Stimulated activated CD4-positive, alpha-beta T cell treated with anti-CD3 and anti-CD28 coated beads, Interleukin-1b, Interleukin-23, amount 100 ng/mL, for 24 hours (primary cell): ENCODE data around the gene INPP4B.
"Not testable (repeated sequence)": the region's sequence is repeated elsewhere in the genome, so short reads cannot be mapped to it uniquely, and the experiment has no call there.

Experiments
- DNase-seq, 4 experiments: peaks; one replicate each; pipeline ENCODE4 v3.0.0-alpha.2; 2020; ENCODE audit warnings: low read depth in 4 of 4, low spot score in 1 of 4

Gene INPP4B

DNA sequence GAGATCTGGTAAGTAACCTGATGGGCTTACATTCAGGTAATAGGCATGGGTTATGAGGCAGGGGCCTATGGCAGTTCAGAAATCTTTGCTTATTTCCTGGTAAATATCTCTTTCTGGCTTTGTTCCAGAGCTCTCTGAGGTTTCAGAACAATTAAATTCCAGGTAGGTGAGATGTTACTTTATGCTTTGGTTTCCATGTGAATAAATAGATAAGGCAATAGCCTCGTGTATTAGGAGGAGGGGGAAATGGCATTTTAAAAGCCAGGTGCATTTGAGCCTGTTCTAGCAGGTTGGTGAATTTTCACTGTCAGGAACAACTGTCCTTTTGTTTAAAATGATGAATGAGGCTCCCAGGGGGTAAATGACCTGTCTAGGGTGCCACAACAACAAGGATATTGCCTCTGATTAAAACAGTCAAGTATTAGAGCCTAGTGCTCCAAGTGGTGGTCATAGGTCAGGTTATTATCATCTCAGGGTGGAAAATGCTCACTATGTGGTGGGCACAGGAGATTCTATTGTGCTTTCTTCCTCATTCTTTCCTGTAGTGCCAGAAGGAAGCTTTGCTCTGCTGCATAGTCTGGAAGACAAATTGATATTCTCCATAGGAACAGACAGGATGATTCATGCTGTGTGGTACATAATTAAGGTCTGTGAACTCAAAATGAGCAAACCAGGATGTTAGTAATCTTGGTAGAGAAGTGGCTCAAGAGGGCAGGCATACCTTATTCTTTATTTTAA is 296.2 kb downstream of the INPP4B start:
- DNase-seq = no peak

DNA sequence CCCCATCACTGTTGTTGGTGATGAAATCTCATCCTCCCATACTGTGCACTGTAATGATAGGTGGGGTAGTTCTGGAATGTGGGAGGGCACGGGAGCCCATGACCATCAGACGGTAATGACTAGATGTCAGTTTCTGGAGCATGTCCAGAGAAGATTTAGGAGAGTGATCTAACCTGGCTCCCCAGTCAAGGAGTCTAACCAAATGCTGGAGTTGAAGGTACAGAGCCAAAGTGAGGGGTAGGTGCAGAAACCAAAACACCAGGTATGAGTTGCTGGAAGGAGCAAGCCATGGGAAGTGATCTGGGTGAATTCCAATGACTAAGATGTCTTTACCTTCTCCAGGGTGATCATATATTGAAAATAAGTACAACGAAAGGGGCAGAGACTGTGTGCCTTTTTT is 296.9 kb downstream of the INPP4B start:
- DNase-seq = no peak

DNA sequence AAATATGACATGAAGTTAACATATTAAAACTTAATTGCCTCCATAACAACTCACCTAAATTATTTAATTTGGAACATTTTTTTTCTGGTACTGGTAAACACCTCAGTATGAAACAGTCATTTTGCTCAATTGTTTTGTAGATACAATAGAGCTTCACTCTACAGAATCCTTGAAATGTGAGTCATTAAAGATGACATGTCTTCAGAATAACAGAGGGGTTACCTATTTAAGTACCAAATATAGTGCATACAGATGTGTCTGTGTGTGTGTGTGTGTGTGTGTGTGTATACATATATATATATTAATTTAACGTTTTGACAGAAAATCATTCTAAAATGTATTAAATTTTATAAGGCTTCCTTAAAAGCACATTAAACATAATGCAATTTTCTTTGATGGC is 297.6 kb downstream of the INPP4B start:
- no peak for DNase-seq

DNA sequence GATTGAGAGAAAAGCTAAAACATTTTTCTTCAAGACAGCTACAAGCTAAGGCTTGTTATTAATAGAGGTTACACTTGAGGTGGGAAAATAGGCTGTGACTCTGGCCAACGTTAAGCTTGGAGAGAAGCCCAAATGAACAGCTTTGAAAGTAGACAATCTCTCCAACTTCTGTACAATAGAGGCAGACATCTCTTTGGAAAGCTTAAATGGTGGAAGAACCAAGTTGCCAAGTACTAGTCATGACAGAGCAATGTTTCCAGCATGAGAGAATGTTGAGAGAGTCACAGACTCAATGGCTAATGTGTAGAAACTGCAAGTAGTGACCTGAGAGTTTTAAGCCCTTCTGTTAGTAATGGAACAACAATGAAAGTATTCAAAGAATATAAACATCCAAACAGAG is 298.1 kb downstream of the INPP4B start:
- no peak for DNase-seq

DNA sequence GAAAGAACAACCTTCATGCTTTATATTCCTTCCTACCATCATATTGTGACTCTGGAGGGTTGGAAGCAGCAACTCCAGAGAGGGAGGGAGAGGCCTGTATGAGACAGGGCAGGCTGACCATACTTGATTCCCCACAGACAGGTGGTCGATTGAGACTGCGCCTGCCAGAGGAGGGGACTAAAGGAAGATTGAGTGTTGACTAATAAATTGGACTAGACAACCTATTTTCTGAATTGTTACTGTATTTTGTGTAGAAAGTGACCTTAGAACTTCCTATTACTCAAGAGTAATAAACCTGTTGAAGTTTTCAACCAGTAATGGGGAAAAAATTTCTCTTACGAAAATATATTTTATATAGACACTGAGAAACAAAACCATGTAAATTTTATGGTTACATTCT is 301.5 kb downstream of the INPP4B start:
- DNase-seq = no peak

DNA sequence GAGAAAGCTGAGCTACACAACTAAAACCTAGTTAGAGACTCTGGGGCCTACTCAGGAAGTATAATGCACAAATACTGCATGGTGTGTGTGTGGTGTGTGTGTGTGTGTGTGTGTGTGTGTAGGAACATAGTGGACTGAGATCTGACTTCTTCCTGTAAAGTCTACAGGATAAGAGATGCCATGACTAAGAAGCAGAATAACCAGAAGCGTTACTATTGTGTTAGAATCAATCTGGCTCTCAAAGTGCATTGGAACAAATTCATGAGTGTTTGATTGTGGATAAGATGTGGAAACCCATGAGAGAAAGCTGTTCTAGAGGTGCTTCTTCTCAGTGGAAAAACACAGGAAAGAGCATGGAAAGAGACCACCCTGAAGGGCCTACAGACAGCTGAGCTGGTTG is 302.1 kb downstream of the INPP4B start:
- no peak for DNase-seq

DNA sequence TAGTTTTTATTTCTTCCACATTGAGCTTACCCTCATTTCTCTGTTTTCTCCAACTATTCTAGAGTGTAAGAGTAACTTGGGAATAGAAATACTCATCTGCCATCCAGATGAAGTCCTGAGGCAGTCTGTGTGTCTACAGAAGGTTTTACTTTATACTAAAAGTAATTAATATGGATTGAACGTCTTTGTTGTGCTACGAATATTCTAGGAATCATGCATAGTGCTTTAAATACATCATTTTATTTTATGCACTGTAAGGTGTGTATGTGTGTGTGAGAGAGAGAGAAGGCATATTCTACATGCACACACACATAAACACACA is 305.7 kb downstream of the INPP4B start:
- DNase-seq = no peak

DNA sequence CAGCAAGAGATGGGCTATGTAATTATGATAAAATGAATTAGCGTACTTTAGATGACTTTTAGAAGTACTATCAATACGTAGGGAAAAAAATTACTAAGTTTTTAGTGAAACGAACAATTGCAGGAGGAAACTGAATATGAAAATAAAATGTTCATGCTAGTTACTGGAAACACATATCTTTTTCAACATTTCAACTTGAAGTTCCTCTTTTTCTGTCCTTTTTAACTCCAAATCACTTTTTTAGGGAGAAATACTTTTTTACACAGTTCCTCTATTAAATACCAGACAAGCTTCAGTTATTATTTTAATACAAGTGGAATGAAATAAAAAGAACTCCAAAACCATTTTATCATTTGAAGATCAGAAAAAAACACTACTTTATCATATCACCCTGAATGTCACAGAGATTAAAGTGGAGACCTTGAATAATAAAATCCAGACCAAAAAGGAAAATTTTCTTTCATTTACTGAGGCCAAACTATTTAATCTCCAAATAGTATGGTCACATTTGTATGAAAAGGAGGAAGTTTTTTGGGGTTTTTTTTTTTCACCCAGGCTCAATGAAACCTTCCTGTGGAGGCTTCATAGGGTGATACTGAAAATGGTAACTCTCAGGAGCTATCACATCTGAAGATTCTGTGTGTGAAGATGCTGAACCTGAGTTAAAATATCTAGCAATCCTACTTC is 306.2 kb downstream of the INPP4B start:
- DNase-seq = no peak

DNA sequence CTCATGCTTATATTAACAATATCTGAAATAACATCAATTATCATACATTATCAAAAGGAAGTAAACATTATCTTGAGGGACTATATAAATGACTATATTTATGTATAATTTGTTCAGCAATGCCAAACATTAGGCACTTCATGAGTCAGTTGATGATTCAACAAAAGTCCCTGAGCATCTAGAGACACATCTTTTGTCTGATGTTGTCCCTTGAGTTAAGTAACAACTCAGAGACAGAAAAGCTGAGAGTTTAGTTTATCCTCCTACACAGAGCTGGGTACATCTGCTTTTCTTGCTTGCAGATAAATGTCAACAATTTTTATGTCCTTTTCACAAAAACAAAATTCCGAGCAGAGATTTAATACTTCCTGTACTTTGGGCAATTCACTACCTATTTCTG is 311.1 kb downstream of the INPP4B start:
- DNase-seq = no peak

DNA sequence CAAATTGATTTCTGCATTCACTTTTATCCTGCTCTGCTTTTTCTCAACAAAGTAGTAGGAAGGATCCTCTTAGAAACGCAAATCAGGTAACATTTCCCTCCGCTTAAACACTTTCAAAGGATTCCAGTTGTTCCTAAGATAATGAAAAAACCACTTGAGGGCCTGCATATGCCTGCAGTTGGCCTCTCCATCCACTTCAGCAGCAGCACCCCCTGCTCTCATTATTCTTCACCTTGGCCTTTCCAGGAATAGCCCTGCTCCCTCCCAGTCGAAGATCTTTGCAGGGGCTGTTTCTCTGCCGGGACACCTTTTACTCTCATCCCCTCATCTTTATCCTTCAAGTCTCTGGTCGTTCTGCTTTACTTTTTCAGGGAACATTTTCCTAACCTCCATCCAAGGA is 314.0 kb downstream of the INPP4B start:
- no peak for DNase-seq

DNA sequence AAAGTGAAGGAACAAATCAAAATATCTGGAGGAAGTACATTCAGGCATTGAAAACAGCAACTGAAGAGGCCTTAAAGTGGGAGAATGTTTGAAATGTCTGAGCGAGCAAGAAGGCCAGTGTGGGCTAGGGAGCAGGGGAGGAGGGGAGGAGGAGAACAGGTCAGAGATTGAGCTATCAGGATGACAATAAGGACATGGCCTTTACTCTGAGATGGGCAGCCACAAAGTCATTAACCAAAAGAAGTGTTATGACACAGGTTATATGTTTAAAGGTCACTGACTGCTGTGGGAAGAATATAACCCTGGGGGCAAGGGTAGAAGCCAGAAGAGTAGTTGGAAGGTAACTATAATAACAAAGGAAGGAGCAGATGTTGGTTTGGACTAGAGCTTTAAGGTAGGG is 315.4 kb downstream of the INPP4B start:
- no peak for DNase-seq

DNA sequence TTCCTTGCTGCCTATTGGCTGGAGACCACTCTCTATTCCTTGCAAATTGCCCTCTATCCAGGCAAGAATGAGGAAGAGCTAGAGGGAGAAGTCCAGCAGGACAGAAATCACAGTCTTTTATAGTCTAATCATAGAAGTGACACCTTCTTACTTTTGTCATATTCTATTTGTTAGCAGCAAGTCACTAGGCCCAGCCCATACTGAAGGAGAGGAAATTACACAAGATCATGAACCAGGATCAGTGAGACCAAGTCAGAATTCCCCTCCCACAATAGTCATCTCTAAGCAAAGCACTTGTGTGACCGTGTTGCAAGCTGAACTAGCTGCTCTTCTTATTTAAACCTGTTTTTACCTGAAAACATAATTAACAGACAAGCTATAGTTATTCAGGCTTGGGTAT is 317.7 kb downstream of the INPP4B start:
- DNase-seq = no peak

DNA sequence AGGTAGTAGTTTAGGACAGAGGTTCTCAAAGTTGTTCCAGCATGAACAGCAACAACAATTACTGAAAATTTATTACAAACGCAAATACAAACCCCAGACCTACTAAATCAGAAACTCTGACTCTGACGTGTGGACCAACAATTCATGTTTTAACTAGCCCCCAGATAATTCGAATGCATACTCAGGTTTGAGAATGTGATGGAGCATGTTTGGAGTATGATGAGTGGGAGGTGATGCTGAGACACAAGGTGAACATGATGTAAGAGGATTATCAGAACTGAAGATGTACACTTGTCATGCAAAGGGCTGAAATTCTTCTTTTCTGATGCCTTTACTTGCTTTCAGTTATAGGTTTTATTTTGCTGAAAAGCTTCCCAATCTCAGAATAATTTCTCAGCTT is 323.0 kb downstream of the INPP4B start:
- DNase-seq = no peak

DNA sequence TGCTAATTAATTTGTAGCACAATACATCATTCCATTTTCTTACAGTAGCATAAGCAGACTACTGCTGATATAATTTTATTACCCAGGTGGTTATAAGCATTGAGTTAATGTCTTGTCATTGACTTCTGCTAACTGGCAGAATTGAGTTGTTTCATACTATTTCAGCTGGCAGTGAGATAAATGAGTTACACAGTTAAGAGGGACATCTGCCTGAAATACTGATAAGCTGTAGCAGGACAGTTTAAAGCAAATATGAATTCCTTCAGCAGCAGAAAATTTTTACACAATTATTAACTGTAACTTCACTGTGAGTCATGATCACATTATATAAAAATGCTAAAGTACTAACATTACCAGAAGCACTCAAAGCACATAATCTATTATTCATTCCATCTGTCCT is 326.8 kb downstream of the INPP4B start:
- no peak for DNase-seq

DNA sequence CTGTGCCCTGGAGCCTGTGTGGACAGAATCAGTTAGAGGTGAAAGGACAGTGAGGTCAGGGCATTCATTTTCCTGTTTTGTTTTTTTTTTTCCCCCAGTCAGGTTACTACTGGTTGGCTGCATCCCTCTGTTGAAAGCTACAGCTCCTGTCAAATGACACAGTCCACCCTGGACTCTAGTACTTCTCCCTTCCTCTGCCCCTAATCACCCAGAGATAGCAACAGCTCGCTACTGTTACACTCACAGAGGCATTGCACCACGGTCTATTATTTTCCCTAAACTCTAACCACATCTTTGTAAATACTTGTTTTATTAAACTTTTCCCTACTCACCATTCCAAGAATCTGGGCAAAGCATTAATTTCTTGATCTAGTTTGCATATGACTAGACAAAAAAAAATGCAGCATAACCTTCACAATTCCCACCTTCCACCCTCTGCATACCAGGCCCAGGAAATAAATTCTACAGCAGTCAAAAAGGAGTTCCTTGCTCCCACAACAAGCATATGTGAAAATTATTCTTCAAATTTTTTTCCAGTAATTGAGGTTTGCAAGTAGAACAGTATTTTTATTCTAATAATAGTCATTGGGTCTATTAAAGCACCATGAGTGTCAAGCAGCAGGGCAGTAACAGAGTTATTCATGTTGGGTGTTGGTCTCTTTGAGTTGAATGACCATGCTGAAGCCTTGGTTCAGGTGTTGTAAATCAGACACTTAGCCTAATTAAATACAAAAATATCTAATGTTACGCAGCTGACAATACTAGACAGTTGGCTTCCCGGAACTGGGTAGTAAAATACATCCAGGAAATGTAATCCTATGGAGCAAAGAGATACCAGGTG is 329.2 kb downstream of the INPP4B start:
- no peak for DNase-seq

DNA sequence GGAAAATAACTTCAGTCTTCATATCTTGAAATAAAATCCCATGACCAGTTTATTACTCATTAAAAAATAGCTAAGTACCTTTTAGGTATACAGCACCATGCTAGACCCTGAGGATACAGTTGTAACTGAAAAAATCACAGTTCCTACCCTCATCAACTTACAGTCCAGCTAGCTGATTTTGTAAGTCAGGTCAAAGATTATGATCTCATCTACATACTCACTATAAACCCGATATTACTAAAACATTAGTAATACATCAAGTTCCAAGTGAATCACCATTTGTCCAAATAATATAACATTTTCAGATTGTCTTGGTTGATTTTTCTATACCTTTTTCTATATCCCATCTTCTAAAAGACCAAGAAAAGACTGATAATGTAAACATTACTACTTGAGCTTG is 333.9 kb downstream of the INPP4B start:
- DNase-seq = no peak

DNA sequence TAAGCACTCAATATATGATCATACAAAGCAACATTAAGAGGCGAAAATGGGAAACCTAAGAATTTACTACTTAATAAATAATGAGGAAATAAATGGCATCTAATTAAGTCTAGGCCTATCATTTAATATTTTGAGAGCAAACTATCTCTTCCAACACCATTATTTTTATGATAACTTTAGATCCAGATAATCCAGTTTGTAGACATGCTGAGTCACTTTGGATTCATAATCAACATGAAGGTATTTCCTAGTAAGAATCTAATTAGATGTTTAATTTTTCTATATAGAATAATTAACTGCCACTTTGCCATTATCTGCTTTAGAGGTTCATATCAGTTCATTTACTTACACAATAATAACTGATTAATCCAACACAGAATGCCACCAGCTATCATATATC is 336.2 kb downstream of the INPP4B start:
- DNase-seq = no peak

DNA sequence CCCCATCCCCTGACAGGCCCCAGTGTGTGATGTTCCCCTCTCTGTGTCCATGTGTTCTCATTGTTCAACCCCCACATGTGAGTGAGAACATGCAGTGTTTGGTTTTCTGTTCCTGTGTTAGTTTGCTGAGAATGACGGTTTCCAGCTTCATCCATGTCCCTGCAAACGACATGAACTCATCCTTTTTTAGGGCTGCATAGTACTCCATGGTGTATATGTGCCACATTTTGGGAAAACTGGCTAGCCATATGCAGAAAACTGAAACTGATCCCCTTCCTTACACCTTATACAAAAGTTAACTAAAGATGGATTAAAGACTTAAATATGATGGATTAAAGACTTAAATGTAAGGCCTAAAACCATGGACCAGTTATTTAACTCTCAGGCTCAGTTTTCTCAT is 336.7 kb downstream of the INPP4B start:
- DNase-seq = not testable (repeated sequence)

DNA sequence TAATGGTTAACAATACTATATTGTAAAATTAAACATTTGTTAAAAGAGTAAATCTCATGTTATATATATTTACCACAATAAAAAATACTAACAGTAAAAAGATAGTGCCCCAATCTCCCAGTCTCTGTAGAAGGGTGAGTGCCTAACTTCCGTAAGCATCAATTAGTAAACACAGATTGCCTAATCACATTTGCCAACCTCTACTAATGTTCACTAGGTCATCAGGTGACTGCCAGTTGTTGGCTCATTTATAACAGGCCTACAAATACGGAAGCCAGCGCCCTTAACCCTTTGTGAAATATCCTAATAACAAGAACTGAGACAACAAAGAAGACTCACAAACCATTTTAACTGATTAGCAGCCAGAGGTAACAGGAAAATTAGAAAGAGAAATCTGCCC is 345.1 kb downstream of the INPP4B start:
- DNase-seq = no peak

DNA sequence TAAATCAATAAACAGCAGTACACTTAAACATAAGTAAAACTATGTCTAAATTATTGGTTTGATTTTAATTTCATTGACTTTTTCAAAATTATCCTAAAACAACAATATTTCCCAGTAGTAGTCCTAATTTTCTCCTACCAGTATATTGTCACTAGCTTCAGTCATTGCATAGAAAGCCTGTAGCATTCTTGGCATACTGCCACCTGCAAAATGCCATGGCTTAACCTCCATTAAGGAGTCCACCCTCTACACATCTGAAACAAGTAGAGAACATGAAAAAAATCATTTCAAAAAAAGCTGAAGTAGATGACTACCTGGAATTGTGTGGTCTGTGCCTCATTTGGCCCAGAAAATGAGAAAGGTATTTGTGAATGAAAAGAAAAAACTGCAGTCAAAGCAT is 348.5 kb downstream of the INPP4B start:
- DNase-seq = no peak

DNA sequence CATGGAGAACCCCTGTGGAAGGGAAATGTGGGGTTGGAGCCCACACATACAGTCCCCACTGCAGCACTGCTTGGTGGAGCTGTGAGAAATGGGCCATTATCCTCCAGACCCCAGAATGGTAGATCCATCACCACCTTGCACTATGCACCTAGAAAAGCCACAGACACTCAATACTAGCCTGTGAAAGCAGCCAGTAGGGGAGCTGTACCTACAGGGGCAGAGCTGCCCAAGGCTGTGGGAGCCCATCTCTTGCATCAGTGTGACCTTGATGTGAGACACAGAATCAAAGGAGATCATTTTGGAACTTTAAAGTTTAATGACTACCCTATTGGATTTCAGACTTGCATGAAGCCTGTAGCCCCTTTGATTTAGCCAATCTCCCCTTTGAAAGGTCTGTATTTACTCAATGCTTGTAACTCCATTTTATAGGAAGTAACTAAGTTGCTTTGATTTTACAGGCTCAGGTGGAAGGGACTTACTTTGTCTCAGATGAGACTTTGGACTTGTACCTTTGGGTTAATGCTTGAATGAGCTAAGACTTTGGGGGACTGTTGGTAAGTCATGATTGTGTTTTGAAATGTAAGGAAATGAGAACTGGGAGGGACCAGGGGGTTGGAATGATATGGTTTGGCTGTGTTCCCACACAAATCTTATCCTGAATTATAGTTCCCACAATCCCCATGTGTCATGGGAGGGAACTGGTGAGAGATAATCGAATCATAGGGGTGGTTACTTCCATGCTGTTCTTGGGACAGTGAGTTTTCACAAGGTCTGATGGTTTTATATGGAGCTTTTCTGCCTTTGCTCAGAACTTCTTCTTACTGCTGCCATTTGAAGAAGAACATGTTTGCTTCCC is 352.6 kb downstream of the INPP4B start:
- no peak for DNase-seq
